ENCODE data around the gene ABCA13.

The ABCA13 gene

DNA sequence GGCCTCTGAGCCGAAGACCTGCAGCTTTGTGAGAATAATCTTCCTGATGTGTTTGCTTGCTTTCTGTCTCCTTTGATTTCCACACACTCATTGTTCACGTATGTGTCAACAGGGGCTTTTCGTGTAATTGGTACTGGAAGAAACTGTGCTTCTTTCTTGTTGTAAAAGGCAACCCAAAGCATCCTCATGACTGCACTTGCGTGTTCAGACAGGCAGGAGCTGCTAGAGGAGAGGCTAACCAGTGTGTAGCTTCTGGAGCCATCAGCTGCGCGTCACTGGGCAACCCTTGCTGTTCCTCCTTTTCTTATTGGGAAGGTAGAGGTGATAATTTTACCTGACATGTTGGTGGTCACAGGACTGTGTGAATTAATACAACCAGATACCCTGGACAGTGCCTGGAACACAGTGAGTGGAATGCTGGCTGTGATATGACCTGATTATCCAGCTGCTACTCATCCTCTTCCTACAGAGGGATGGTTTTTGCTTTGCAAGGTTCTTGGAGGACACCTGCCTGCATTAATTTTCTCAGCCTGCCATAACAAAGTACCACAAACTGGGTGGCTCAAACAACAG, 213.0 kb downstream of the ABCA13 start:
- Histone ChIP-seq H3K9me3 (ENCODE audit: low read depth, low read length) (no peaks in the 10 kb centered on the region), H3K9ac (ENCODE audit: insufficient read length) (no peak overlapping the region), H3K36me3 (ENCODE audit: insufficient read depth, low read length) (no peaks in the 10 kb centered on the region), H3K4me3 (no peak overlapping the region), H3K27ac (no peak overlapping the region)
- DNase-seq (ENCODE audit: low read depth, low spot score), result no peak
- TF ChIP-seq FOXP2 (optimal IDR thresholded peaks at IDR 0.05; ENCODE audit: control extremely low read depth, extremely low read length, insufficient read depth), result no peak

DNA sequence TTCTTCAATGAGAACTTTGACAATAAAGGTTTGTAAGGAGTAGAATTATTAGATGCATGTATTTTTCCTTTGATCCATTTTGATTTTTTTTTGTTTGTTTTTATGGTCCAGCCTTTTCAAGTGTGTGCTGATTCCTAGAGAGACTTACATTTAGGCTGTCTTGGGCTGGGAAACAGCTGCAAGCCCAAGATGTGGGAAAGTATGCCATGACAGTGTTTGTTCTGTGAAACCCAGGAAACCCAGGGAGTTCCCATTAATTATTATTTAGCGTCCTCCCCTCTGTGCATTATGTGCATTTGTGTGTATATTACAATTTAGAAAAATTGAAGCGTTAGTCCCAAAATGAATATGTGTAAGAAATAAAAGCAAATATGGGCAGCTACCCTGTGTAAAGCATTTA, 216.7 kb downstream of the ABCA13 start:
- TF ChIP-seq POLR2AphosphoS5 (IDR thresholded peaks at IDR 0.05; ENCODE audit: borderline replicate concordance, low read depth, low read length), result no peak
- TF ChIP-seq FOXP2 (optimal IDR thresholded peaks at IDR 0.05; ENCODE audit: control extremely low read depth, extremely low read length, insufficient read depth), result no peak
- TF ChIP-seq EZH2 (IDR thresholded peaks at IDR 0.05), result no peak
- Histone ChIP-seq H3K9me3 (ENCODE audit: low read depth, low read length) (no peaks in the 10 kb centered on the region), H3K36me3 (ENCODE audit: insufficient read depth, low read length) (no peaks in the 10 kb centered on the region), H3K4me3 (no peak overlapping the region), H3K9ac (ENCODE audit: insufficient read length) (no peak overlapping the region), H3K27ac (no peak overlapping the region)
- DNase-seq (ENCODE audit: low read depth, low spot score), result no peak

DNA sequence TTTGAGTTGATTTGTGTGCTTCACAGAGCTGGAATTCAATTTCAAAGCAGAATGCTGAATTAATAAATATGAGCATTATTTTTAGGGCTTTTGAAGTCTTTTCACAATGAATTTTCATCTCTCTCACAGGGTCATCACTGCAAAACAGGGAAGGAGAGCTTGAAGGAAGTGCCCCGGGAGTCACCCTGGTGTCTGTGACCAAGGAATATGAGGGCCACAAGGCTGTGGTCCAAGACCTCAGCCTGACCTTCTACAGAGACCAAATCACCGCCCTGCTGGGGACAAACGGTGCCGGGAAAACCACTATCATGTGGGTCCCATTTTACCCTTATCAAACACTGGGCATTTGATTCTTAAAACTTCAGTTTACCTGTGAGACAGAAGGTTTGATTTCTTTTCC, 217.7 kb downstream of the ABCA13 start:
- no peak for TF ChIP-seq EZH2 (IDR thresholded peaks at IDR 0.05)
- TF ChIP-seq POLR2AphosphoS5 (IDR thresholded peaks at IDR 0.05; ENCODE audit: borderline replicate concordance, low read depth, low read length), result no peak
- TF ChIP-seq FOXP2 (optimal IDR thresholded peaks at IDR 0.05; ENCODE audit: control extremely low read depth, extremely low read length, insufficient read depth), result no peak
- no peak for DNase-seq (ENCODE audit: low read depth, low spot score)

DNA sequence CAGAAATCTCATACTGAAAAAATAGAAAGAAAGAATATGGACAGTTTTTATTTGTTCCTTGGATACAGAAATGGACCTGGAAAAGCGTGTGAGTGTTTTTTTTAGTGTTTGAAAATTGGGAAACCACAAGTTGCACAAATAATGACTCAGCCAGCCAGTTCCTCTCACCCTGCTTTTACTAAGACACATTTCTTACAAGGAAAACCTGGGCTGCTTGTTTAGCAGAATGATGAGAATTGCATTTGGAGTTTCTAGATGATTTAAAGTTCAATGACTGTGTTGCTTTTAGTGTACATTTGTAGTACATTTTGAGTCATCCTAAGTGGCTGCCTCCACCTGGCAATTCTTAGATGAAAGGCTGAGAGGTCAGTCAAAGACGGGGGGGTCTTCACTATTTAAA, 218.7 kb downstream of the ABCA13 start:
- no peak overlapping the region for H3K4me3 ChIP-seq
- no peaks in the 10 kb centered on the region for H3K9me3 ChIP-seq (ENCODE audit: low read depth, low read length)
- no peak for DNase-seq (ENCODE audit: low read depth, low spot score)
- H3K9ac ChIP-seq (ENCODE audit: insufficient read length), result no peak overlapping the region
- TF ChIP-seq FOXP2 (optimal IDR thresholded peaks at IDR 0.05; ENCODE audit: control extremely low read depth, extremely low read length, insufficient read depth) (no peak), POLR2AphosphoS5 (IDR thresholded peaks at IDR 0.05; ENCODE audit: borderline replicate concordance, low read depth, low read length) (no peak), EZH2 (IDR thresholded peaks at IDR 0.05) (no peak)
- H3K36me3 ChIP-seq (ENCODE audit: insufficient read depth, low read length), result no peaks in the 10 kb centered on the region
- H3K27ac ChIP-seq, result no peak overlapping the region

More for the DNA sequence above, 217.7 kb downstream of the ABCA13 start:
- Histone ChIP-seq H3K36me3 (ENCODE audit: insufficient read depth, low read length) (no peaks in the 10 kb centered on the region), H3K9ac (ENCODE audit: insufficient read length) (no peak overlapping the region), H3K27ac (no peak overlapping the region), H3K4me3 (no peak overlapping the region), H3K9me3 (ENCODE audit: low read depth, low read length) (no peaks in the 10 kb centered on the region)

- Histone ChIP-seq H3K4me3 (no peak overlapping the region), H3K27ac (no peak overlapping the region), H3K36me3 (ENCODE audit: insufficient read depth, low read length) (no peaks in the 10 kb centered on the region), H3K9ac (ENCODE audit: insufficient read length) (no peak overlapping the region), H3K9me3 (ENCODE audit: low read depth, low read length) (no peaks in the 10 kb centered on the region)
- DNase-seq (ENCODE audit: low read depth, low spot score), result peak; percentile 53
- no peak for TF ChIP-seq FOXP2 (optimal IDR thresholded peaks at IDR 0.05; ENCODE audit: control extremely low read depth, extremely low read length, insufficient read depth)
These were observed 219.4 kb downstream of the ABCA13 start for GRCh38 chr7:48390388-48391327.

- Histone ChIP-seq H3K27ac (no peak overlapping the region), H3K4me3 (no peak overlapping the region), H3K36me3 (ENCODE audit: insufficient read depth, low read length) (no peaks in the 10 kb centered on the region), H3K9me3 (ENCODE audit: low read depth, low read length) (no peaks in the 10 kb centered on the region), H3K9ac (ENCODE audit: insufficient read length) (no peak overlapping the region)
- DNase-seq (ENCODE audit: low read depth, low spot score), result no peak
- TF ChIP-seq EZH2 (IDR thresholded peaks at IDR 0.05), result no peak
- TF ChIP-seq FOXP2 (optimal IDR thresholded peaks at IDR 0.05; ENCODE audit: control extremely low read depth, extremely low read length, insufficient read depth), result no peak
These were observed 226.9 kb downstream of the ABCA13 start for GRCh38 chr7:48398191-48398590.

DNA sequence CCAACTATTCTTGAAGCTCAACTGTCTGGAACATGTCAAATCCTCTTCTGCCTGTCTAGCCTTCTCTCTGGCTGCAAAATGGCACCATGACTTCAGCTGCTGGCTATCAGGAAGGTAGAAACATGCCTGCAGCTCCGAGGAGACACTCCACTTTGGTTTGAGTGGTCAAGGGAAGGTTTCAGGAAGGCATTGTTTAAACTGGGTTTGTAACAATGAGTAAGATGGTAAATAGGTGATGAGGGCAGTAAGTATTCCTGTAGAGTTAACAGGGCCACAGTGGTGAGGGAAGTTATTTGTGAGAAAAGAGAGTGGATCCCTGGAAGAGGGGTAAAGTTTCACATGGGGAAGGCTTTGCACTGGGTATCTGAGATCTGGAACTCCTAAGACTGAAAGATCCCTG, 231.5 kb downstream of the ABCA13 start:
- no peak overlapping the region for H3K27ac ChIP-seq
- DNase-seq (ENCODE audit: low read depth, low spot score), result no peak
- H3K4me3 ChIP-seq, result no peak overlapping the region
- TF ChIP-seq FOXP2 (optimal IDR thresholded peaks at IDR 0.05; ENCODE audit: control extremely low read depth, extremely low read length, insufficient read depth) (no peak), EZH2 (IDR thresholded peaks at IDR 0.05) (no peak), POLR2AphosphoS5 (IDR thresholded peaks at IDR 0.05; ENCODE audit: borderline replicate concordance, low read depth, low read length) (no peak)
- H3K36me3 ChIP-seq (ENCODE audit: insufficient read depth, low read length), result no peaks in the 10 kb centered on the region
- H3K9me3 ChIP-seq (ENCODE audit: low read depth, low read length), result no peaks in the 10 kb centered on the region
- H3K9ac ChIP-seq (ENCODE audit: insufficient read length), result no peak overlapping the region

DNA sequence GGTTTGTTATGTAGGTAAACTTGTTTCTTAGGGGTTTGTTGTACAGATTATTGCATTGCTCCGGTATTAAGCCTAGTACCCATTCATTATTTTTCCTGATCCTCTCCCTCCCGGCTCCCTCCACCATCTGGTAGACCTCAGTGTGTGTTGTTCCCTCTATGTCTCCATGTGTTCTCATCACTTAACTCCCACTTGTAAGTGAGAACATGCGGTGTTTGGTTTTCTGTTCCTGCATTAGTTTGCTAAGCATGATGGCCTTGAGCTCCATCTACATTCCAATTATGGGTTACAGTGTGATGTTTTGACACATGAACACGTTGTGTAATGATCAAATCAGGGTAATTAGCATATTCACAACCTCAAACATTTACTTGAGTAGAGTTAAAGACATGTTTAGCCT, 237.5 kb downstream of the ABCA13 start:
- Histone ChIP-seq H3K9ac (ENCODE audit: insufficient read length) (no peak overlapping the region), H3K27ac (no peak overlapping the region), H3K36me3 (ENCODE audit: insufficient read depth, low read length) (no peaks in the 10 kb centered on the region), H3K4me3 (no peak overlapping the region), H3K9me3 (ENCODE audit: low read depth, low read length) (no peaks in the 10 kb centered on the region)
- no peak for TF ChIP-seq POLR2AphosphoS5 (IDR thresholded peaks at IDR 0.05; ENCODE audit: borderline replicate concordance, low read depth, low read length)
- DNase-seq (ENCODE audit: low read depth, low spot score), result no peak

- H3K4me3 ChIP-seq, result no peak overlapping the region
- no peaks in the 10 kb centered on the region for H3K9me3 ChIP-seq (ENCODE audit: low read depth, low read length)
- DNase-seq (ENCODE audit: low read depth, low spot score), result no peak
- H3K9ac ChIP-seq (ENCODE audit: insufficient read length), result no peak overlapping the region
- no peak for TF ChIP-seq POLR2AphosphoS5 (IDR thresholded peaks at IDR 0.05; ENCODE audit: borderline replicate concordance, low read depth, low read length)
- TF ChIP-seq FOXP2 (optimal IDR thresholded peaks at IDR 0.05; ENCODE audit: control extremely low read depth, extremely low read length, insufficient read depth), result no peak
- no peak for TF ChIP-seq EZH2 (IDR thresholded peaks at IDR 0.05)
- H3K36me3 ChIP-seq (ENCODE audit: insufficient read depth, low read length), result no peaks in the 10 kb centered on the region
- H3K27ac ChIP-seq, result no peak overlapping the region
These were observed 240.4 kb downstream of the ABCA13 start for GRCh38 chr7:48411619-48412018.
